Stimulated activated CD8-positive, alpha-beta memory T cell treated with anti-CD3 and anti-CD28 coated beads, Interleukin-4, amount 100 ng/mL, for 1 hour (primary cell): ENCODE measurements around the gene MRFAP1.
"Not testable (repeated sequence)": the region's sequence is repeated elsewhere in the genome, so short reads cannot be mapped to it uniquely, and the experiment has no call there.

ENCODE experiments used
- DNase-seq, 2 donors: peaks; one replicate each; pipeline ENCODE4 v3.0.0-alpha.2; 2020; ENCODE audit warnings: low read depth in 2 of 2, low spot score in 1 of 2

The MRFAP1 gene

GRCh38 chr4:6663596-6664393, 23.3 kb downstream of the MRFAP1 start:
- DNase-seq, result no peak

- DNase-seq, result no peak
Observed at GRCh38 chr4:6665320-6665654, 24.8 kb downstream of the MRFAP1 start.

DNA sequence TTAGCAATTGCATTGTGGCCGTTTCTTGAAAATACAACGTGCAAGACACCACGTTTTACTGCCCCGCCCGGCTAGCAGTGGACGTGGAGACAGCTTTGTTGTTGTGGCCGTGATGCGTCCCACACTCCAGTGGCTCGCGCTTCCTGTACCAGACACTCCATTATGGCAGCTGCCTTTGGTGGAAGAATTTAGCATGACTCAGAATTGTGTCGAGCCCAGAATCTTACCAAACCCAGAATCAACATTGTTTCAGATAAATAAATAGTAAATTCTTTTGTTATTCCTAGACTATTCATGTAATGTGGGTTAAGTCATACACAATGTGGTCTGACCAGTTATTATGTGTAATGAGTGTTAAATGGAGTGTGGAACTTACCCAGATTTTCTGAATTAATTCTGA, 27.9 kb downstream of the MRFAP1 start:
- no peak for DNase-seq

GRCh38 chr4:6671648-6672047, 31.2 kb downstream of the MRFAP1 start:
- no peak for DNase-seq

GRCh38 chr4:6672131-6672530, 31.6 kb downstream of the MRFAP1 start:
- DNase-seq, result no peak

- DNase-seq, result not testable (repeated sequence)
Observed at GRCh38 chr4:6672541-6673190, 32.2 kb downstream of the MRFAP1 start.

DNA sequence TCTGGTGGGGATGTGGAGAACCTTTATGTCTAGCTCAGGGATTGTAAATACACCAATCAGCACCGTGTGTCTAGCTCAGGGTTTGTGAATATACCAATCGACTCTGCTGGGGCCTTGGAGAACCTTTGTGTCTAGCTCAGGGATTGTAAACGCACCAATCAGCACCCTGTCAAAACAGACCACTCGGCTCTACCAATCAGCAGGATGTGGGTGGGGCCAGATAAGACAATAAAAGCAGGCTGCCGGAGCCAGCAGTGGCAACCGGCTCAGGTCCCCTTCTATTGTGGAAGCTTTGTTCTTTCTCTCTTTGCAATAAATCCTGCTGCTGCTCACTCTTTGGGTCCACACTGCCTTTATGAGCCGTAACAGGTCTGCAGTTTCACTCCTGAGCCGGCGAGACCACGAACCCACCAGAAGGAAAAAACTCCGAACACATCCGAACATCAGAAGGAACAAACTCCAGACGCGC, 32.7 kb downstream of the MRFAP1 start:
- DNase-seq, result not testable (repeated sequence)

- peak; percentile 75 to 92 for DNase-seq
Observed at GRCh38 chr4:6673660-6674499, 33.4 kb downstream of the MRFAP1 start.

GRCh38 chr4:6674500-6675149, 34.1 kb downstream of the MRFAP1 start:
- DNase-seq, result no peak

GRCh38 chr4:6676722-6677558, 36.5 kb downstream of the MRFAP1 start:
- no peak for DNase-seq

DNA sequence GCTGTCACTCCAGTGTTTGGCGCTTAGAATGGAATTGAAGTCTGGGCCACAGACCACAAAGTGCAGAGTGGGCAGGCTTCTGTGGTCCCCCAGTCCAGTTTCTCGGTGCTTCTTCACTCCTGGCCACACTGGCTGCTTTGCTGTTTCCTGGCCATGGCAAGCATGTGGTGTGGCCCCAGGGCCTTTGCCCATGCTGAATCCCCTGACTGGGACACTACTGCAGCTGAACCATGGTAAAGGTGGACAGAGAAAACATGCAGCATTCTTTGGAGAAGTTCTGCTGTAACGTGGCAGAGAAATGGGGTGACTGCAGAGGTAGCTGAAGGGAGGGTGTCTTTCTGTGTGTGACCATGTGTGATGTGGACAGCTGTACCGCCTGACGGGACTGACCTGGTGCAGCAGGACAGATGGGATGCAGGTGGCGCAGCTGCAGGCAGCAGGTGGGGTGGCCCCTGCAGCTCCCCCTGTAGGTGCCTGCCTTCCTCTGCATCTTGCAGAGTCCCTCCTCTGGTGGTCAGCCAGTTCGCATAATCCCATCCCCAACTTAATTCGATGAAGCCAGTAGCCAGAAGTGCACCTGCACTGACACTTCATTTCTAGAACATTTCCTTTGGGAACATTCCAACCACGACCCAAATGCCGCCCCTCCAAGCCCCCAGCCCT, 40.0 kb downstream of the MRFAP1 start:
- no peak for DNase-seq

DNA sequence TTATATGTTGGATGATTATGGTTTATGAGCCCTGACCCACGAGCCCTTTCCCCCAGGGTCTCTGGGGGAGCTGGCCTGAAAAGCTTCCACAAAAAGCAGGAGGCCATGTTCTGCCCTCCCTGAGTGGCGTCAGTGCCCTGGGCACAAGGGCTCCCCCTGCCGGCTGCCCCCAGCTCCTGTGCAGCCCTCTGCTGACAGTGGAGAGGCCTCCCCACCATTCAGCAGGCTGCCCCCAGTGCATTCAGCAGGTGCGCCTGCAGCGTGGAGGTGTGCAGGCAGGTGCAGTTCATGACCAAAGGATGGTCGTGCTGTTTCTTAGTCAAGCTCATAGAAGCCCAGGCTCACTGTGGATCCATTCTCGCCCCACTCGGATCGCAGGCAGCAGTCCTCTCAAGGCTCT, 40.7 kb downstream of the MRFAP1 start:
- no peak for DNase-seq

- DNase-seq, result no peak
Observed at GRCh38 chr4:6682862-6683590, 42.5 kb downstream of the MRFAP1 start.

- no peak for DNase-seq
Observed at GRCh38 chr4:6684656-6685055, 44.2 kb downstream of the MRFAP1 start.

GRCh38 chr4:6686104-6686787, 45.8 kb downstream of the MRFAP1 start:
- DNase-seq, result no peak

- DNase-seq, result no peak
Observed at GRCh38 chr4:6687947-6688878, 47.7 kb downstream of the MRFAP1 start.

DNA sequence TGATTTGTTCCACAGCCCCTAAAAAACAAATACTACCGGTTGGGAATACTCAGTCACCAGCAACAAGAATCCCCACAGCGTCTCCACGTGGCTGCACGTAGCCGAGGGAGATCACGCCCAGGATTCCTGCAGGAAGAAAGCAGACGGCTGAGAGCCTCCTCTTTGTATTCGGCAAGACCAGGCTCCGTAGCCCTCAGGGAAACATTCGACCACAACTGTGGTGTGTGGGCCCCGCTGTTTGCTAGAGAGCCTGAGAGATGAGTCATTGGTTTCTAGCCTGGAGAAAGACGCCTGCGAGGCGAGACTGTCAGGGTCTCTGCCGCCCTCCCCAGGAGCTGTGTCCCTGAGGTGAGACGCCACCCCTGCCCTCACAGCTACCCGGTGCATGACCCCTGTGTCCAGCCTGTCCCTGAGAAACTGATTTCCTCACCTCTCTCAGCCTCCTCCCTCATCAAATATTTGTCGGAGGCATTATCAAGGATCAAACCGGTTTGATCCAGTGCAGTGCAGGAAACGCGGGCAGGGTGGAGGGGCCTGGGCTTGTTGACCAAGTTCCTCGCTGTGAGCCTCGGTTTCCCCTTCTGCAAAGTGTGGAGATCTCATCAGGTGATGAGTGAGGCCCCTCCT, 48.5 kb downstream of the MRFAP1 start:
- DNase-seq, result peak; percentile 37 to 62
